Common myeloid progenitor, CD34-positive (primary cell): ENCODE data around the gene ITPRIPL1.

Source experiments
- CTCF ChIA-PET: fragments of 350-600 bp; sonication (Branson Sonifier 250); formaldehyde crosslinking; loops from one replicate; lab custom pipeline; 2021; ENCODE audit warnings: antibody characterized with exemption; lab: Charles Lee
- POLR2A ChIA-PET: fragments of 350-600 bp; sonication (Branson Sonifier 250); formaldehyde crosslinking; loops from one replicate; lab custom pipeline; 2021; ENCODE audit warnings: antibody characterized with exemption; lab: Charles Lee
- DNase-seq, 3 donors: peaks; one replicate each; pipeline versions ENCODE4 v3.0.0 to v3.0.0-alpha.2; 2013
- H3K27ac ChIP-seq, 2 experiments: 1 replicate in 1 of 2; 2 replicates in 1 of 2; pipeline ENCODE4 v1.7.0; 2013; ENCODE audit warnings: inconsistent platforms in 2 of 2, low read length in 2 of 2, mild to moderate bottlenecking in 2 of 2, low read depth in 1 of 2, moderate library complexity in 1 of 2; ENCODE audit not compliant: severe bottlenecking in 2 of 2, insufficient read depth in 1 of 2, poor library complexity in 1 of 2
- H3K27me3 ChIP-seq, 5 experiments: replicated peaks in 2 of 5; 1 replicate in 3 of 5; 2 replicates in 2 of 5; pipeline versions ENCODE4 v1.6.1 to v1.7.0; 2013; ENCODE audit warnings: low read length in 4 of 5, mild to moderate bottlenecking in 2 of 5, moderate library complexity in 2 of 5, inconsistent platforms in 1 of 5; ENCODE audit not compliant: insufficient read depth in 5 of 5, control insufficient read depth in 4 of 5
- H3K36me3 ChIP-seq, 4 experiments: 1 replicate in 2 of 4; 2 replicates in 2 of 4; pipeline versions ENCODE4 v1.6.1 to v1.7.0; 2013; ENCODE audit warnings: low read length in 3 of 4, control low read depth in 1 of 4, mild to moderate bottlenecking in 1 of 4; ENCODE audit not compliant: control insufficient read depth in 4 of 4, insufficient read depth in 4 of 4
- H3K4me1 ChIP-seq, 4 experiments: 1 replicate in 3 of 4; 2 replicates in 1 of 4; pipeline versions ENCODE4 v1.6.1 to v1.7.1; 2013; ENCODE audit warnings: low read length in 3 of 4, mild to moderate bottlenecking in 3 of 4, control low read depth in 1 of 4, inconsistent platforms in 1 of 4, moderate library complexity in 1 of 4; ENCODE audit not compliant: control insufficient read depth in 4 of 4, insufficient read depth in 4 of 4; ENCODE audit errors: control extremely low read depth in 1 of 4
- H3K4me3 ChIP-seq, 7 experiments: 1 replicate in 4 of 7; 2 replicates in 3 of 7; pipeline versions ENCODE4 v1.5.1 to v1.7.0; 2013; ENCODE audit warnings: mild to moderate bottlenecking in 7 of 7, low read length in 6 of 7, moderate library complexity in 6 of 7, inconsistent platforms in 2 of 7, low read depth in 2 of 7, control low read depth in 1 of 7; ENCODE audit not compliant: insufficient read depth in 4 of 7, control insufficient read depth in 1 of 7; ENCODE audit errors: extremely low read depth in 1 of 7
- H3K9me3 ChIP-seq, 5 experiments: 1 replicate in 4 of 5; 2 replicates in 1 of 5; pipeline versions ENCODE4 v1.6.1 to v1.7.1; 2013; ENCODE audit warnings: low read length in 4 of 5, mild to moderate bottlenecking in 2 of 5, inconsistent platforms in 1 of 5, low read depth in 1 of 5, moderate library complexity in 1 of 5; ENCODE audit not compliant: control insufficient read depth in 4 of 5, insufficient read depth in 2 of 5; ENCODE audit errors: control extremely low read depth in 1 of 5
- WGBS: methylation state at CpG from one replicate; pipeline ENCODE4 v1.1.5; 2013; ENCODE audit not compliant: insufficient coverage; 5-methylcytosine and 5-hydroxymethylcytosine counted together

ITPRIPL1 gene

DNA sequence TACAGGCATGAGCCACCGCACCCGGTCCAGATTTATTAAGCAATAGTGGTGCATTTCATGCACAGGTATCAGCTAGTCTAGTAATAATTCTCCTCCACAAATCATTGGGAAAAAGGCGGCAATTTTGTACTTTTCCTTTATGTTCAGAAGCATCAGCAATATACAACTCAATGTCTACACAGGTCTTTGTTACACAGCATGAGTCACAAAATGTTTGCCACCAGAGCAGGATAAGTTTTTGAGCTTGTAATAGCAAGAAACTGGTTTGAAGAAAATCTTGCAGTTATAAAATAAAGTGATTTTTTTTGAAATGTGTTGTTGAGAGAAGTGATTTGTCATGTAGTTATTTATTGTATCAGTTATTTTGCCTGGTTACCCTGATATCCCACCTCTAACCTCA lies 4.8 kb upstream of the ITPRIPL1 start:
- Histone ChIP-seq H3K4me1 (peaks cover 15 to 71% (median 64%) of the 10 kb centered on the region in 4 experiments), H3K4me3 (peak overlapping the region in 4 of 7 experiments; percentile 83 to 87 (median 84)), H3K36me3 (peaks cover 0 to 3% (median 1%) of the 10 kb centered on the region in 4 experiments), H3K27me3 (no peaks in the 10 kb centered on the region), H3K9me3 (no peaks in the 10 kb centered on the region), H3K27ac (no peak overlapping the region)
- ChIA-PET CTCF (interaction anchor here (1.4 to 5.9 kb wide), 7 partner anchors 9 to 38 kb away, joined by 3 to 29 read pairs (median 4); partner anchors contain the start of genes NCAPH and SNRNP200), POLR2A (interaction anchor here (1.4 to 2.3 kb wide), 2 partner anchors 15 kb away, joined by 6 read pairs; partner anchors contain the start of genes NCAPH and SNRNP200)
- WGBS, result 88% methylated on average over 2 of the region's 3 CpGs
- peak in 2 of 3 donors; percentile 30 to 43 for DNase-seq

- Histone ChIP-seq H3K36me3 (peaks cover 0 to 3% (median 1%) of the 10 kb centered on the region in 4 experiments), H3K4me1 (peaks cover 13 to 71% (median 64%) of the 10 kb centered on the region in 4 experiments), H3K27ac (peak overlapping the region; percentile 15 to 74), H3K9me3 (no peaks in the 10 kb centered on the region), H3K4me3 (peak overlapping the region; percentile 62 to 87 (median 84)), H3K27me3 (no peaks in the 10 kb centered on the region)
- POLR2A ChIA-PET, result interaction anchor here (0.9 to 2.3 kb wide), 4 partner anchors 15 to 24 kb away, joined by 3 to 6 read pairs (median 4); partner anchors contain the start of genes NCAPH and SNRNP200
- WGBS, result under 1% methylated on average over 34 of the region's 41 CpGs
- DNase-seq, result peak in 2 of 3 donors; percentile 48 to 62
- CTCF ChIA-PET, result interaction anchor here (0.9 to 5.9 kb wide), 10 partner anchors 10 to 218 kb away, joined by 3 to 29 read pairs (median 4); partner anchors contain the start of genes NCAPH and SNRNP200
These were observed 4.1 kb upstream of the ITPRIPL1 start for GRCh38 chr2:96320728-96321622.

DNA sequence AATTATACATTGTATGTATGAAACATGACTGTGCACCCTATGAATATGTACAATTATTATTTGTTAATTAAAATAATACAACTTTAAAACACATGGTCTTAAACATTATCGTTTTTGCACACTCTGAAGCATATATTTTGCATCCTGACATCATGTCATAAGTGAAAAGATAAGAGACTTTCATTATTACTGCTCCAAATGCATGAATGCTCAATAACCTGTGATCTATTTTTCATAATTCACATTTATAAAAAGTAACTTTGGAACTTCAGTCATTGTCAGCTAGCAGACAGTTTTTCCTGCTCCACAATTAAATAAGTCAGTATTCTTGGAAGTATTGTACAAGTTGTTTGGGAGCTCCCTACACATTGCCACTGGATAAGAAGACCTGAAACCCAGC lies 1.3 kb upstream of the ITPRIPL1 start:
- Histone ChIP-seq H3K9me3 (no peaks in the 10 kb centered on the region), H3K4me1 (peaks cover 8 to 58% (median 50%) of the 10 kb centered on the region in 4 experiments), H3K27me3 (no peaks in the 10 kb centered on the region), H3K4me3 (no peak overlapping the region), H3K36me3 (peaks cover 0 to 26% (median 11%) of the 10 kb centered on the region in 4 experiments), H3K27ac (no peak overlapping the region)
- no peak for DNase-seq
- ChIA-PET CTCF (interaction anchor here (1.5 to 5.9 kb wide), 5 partner anchors 10 to 22 kb away, joined by 6 to 25 read pairs (median 9); partner anchors contain the start of gene NCAPH), POLR2A (interaction anchor here (1.1 kb wide), 1 partner anchor 11 kb away, joined by 4 read pairs; the partner anchor contains the start of gene NCAPH)
- WGBS, result no CpG with 5 or more reads among the region's 1 CpG

DNA sequence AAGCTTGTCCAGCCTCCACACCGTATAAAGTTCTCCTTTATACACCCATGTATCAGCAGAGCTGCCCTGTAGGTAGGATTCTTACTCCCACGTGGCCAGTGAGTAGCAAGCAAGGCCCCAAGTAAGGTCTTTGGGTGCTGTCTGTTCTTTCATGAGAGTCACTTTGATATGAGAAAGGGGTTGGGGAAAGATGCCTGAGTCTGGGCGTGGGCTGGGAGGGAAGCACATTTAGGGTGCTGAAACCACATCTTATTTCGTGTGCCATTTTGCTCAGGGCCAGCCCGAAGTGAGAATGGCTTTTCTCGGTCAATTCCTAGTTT lies 436 bp upstream of the ITPRIPL1 start:
- no peaks in the 10 kb centered on the region for H3K27me3 ChIP-seq
- 11% methylated on average over 5 of the region's 6 CpGs for WGBS
- H3K27ac ChIP-seq, result no peak overlapping the region
- peak in 2 of 3 donors; percentile 57 to 68 for DNase-seq
- POLR2A ChIA-PET, result interaction anchor here (1.1 to 1.2 kb wide), 2 partner anchors 11 to 19 kb away, joined by 3 to 4 read pairs; partner anchors contain the start of genes NCAPH and SNRNP200
- H3K4me3 ChIP-seq, result peak overlapping the region; percentile 59 to 89 (median 80)
- peaks cover 0 to 31% (median 11%) of the 10 kb centered on the region in 4 experiments for H3K36me3 ChIP-seq
- H3K4me1 ChIP-seq, result peaks cover 8 to 50% (median 43%) of the 10 kb centered on the region in 4 experiments
- H3K9me3 ChIP-seq, result no peaks in the 10 kb centered on the region
- CTCF ChIA-PET, result interaction anchor here (1.3 to 5.9 kb wide), 6 partner anchors 9 to 22 kb away, joined by 5 to 25 read pairs (median 8); partner anchors contain the start of gene NCAPH

DNA sequence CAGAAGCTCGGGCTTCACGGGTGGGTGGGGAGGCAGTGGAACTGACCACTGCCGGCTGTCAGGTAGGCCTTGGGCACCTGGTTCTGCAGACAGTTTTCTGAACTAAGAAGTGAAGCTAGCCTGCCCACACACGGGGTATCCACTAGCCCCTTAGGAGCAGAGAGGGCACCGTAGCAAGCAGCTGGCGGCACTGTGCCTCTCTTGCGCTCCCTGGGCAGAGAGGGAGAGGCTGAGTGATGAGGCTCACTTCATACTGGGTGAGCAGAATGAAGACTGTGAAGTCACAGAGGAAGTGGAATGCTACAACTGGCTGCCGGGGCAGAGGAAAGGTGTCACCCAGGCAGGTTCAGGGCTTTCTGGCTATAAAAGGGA lies 753 bp downstream of the ITPRIPL1 start:
- ChIA-PET POLR2A (interaction anchor here (0.7 to 1.2 kb wide), 2 partner anchors 8 to 20 kb away, joined by 4 to 6 read pairs; partner anchors contain the start of gene SNRNP200), CTCF (interaction anchor here (0.8 to 3.1 kb wide), 3 partner anchors 8 to 23 kb away, joined by 4 to 17 read pairs (median 5); partner anchors contain the start of gene NCAPH)
- DNase-seq, result peak in 2 of 3 donors; percentile 40 to 55
- Histone ChIP-seq H3K27me3 (no peaks in the 10 kb centered on the region), H3K9me3 (no peaks in the 10 kb centered on the region), H3K4me1 (peaks cover 6 to 40% (median 33%) of the 10 kb centered on the region in 4 experiments), H3K36me3 (peaks cover 0 to 33% (median 11%) of the 10 kb centered on the region in 4 experiments), H3K4me3 (peak overlapping the region; percentile 59 to 89 (median 80)), H3K27ac (no peak overlapping the region)
- WGBS, result 4% methylated on average over 8 of the region's 8 CpGs

DNA sequence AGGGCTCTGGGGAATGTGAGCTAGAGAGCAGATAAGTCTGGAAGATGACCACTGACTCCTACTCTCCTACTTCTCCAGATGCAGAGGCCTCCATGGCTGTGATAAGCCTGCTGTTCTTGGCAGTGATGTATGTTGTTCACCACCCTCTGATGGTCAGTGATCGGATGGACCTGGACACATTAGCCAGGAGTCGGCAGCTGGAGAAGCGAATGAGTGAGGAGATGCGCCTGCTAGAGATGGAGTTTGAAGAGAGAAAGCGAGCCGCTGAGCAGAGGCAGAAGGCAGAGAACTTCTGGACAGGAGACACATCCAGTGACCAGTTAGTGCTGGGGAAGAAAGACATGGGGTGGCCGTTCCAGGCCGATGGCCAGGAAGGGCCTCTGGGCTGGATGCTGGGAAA lies 1.4 kb downstream of the ITPRIPL1 start:
- Histone ChIP-seq H3K4me3 (peak overlapping the region in 1 of 7 experiments; percentile 77), H3K27me3 (no peaks in the 10 kb centered on the region), H3K9me3 (no peaks in the 10 kb centered on the region), H3K4me1 (peaks cover 6 to 34% (median 27%) of the 10 kb centered on the region in 4 experiments), H3K27ac (no peak overlapping the region), H3K36me3 (peaks cover 0 to 33% (median 11%) of the 10 kb centered on the region in 4 experiments)
- WGBS, result 100% methylated on average over 8 of the region's 8 CpGs
- DNase-seq, result no peak
- CTCF ChIA-PET, result interaction anchor here (1.1 to 1.5 kb wide), 2 partner anchors 19 to 24 kb away, joined by 3 to 5 read pairs; no protein-coding TSS in a partner anchor
- POLR2A ChIA-PET, result no interaction called here
